Stimulated activated CD8-positive, alpha-beta memory T cell treated with anti-CD3 and anti-CD28 coated beads, Interleukin-7, amount 100 ng/mL, for 48 hours (primary cell): Measurements from ENCODE around the gene MATCAP1.

Source experiments
- DNase-seq, 2 donors: peaks; one replicate each; pipeline ENCODE4 v3.0.0-alpha.2; 2020; ENCODE audit warnings: low read depth in 1 of 2; ENCODE audit errors: extremely low read depth in 1 of 2

The MATCAP1 gene

GRCh38 chr16:67158637-67159600 lies 24.8 kb downstream of the MATCAP1 start:
- DNase-seq = peak; percentile 61 to 83

GRCh38 chr16:67157892-67158635 lies 25.7 kb downstream of the MATCAP1 start:
- DNase-seq = no peak

GRCh38 chr16:67157106-67157748 lies 26.5 kb downstream of the MATCAP1 start:
- DNase-seq = no peak

GRCh38 chr16:67156143-67156844 lies 27.5 kb downstream of the MATCAP1 start:
- no peak for DNase-seq

DNA sequence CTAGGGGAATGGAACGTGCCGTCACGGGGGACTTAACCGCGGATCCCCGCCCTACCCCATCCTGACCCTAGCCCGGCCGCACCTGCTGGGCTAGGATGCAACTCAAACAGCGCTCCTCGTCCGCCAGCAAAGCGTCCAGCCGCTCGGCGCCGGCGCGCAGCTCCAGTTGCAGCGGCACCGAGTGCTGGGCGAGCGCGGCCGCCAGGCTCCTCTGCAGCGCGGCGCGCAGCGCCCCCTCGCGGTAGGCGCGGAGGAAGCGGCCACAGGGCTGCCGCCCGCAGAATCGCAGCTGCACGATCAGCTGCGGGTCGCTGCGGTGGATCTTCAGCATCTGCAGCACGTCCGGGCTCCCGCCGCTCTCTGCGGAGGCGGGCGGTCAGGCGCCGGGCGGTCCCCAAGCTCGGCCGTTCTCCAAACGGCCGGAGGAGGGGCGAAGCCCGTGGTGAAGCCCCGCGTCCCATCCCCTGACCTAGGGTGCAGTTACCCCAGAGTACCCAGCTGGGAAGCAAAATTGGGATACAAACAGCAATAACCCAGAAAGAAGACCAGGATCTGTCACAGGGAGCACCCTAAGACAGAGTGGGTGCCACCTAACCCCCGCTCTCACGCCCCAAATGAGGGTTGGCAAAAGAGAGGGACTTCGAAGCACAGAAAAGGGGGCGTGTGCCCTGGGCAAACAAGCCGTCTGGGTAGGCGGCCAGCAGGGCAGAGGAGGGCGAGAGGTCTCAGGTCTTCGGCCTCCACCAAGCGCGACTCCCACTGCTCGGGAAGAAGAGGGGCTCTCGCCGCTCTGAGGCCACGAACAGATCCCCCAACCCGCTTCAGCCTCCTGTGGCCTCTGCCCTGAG lies 28.2 kb downstream of the MATCAP1 start:
- peak; percentile 58 to 61 for DNase-seq

- no peak for DNase-seq
These were observed 29.0 kb downstream of the MATCAP1 start for GRCh38 chr16:67154578-67155294.

GRCh38 chr16:67151431-67152097 lies 32.2 kb downstream of the MATCAP1 start:
- no peak for DNase-seq

- DNase-seq = no peak
These were observed 32.8 kb downstream of the MATCAP1 start, which contains the start of gene B3GNT9 for GRCh38 chr16:67150833-67151396. TSS of gene B3GNT9 (minus strand) at chr16:67150998. CDS start at chr16:67150485, 513 bp downstream.

- no peak for DNase-seq
These were observed 33.5 kb downstream of the MATCAP1 start for GRCh38 chr16:67150047-67150832.

GRCh38 chr16:67149276-67150046 lies 34.3 kb downstream of the MATCAP1 start:
- DNase-seq = no peak

- DNase-seq = no peak
These were observed 35.0 kb downstream of the MATCAP1 start for GRCh38 chr16:67148656-67149275.

DNA sequence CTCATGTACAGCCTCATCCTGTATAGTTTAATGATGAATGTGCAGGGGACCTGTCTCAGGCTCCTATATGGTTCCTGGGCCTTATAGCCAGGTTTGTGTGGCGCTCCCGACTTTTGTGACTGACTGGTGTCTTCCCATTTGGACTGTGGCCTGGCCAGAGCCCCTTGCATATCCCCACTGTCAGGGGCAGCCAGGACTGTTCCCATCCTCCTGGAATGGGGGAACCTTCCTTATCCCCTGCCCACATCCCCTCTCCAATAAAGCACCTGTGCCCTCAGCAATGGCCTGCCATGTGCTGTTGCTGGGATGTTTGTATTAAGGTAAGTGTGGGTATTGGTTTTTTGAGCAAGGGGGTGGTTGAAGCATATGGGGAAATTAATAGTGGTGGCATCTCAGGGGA lies 35.5 kb downstream of the MATCAP1 start:
- no peak for DNase-seq

- DNase-seq = no peak
These were observed 36.2 kb downstream of the MATCAP1 start for GRCh38 chr16:67147437-67148140.

DNA sequence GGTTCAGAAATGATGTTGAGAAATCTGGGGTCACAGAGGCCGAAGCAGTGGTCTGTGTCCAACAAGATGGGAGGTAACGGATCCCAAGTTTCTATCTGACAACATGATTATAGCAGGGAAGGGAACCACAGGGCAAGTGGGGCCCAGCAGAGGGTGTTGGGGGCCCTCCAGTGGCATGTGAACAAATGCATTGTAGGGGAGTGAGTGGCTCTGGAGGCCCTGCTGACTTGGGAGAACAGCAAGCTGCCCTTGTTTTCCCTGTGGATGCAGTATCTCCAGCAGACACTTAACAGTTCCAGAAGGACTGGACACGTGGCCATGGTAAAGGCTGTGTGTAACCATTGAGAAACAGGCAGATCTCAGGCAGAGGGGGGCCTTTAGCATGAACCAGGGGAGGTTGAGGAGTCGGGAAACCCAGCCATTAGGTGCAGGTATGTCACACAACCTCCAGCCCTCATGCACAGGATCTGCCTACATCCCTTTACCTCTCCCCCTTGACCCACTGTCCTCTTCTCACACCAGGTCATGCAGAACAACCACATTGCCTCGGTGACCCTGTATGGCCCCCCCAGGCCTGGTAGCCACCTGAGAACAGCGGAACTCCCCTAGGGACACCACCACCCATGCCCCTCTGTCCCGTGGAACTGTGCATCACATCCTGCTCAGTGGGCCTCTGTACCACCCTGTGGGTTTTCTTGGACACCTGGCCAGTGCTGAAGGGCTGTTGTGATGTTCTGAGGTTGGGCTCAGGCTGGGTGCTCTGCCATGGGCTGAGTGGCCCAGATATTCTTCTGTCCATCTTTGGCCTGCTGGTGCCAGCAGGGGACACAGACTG lies 37.0 kb downstream of the MATCAP1 start:
- no peak for DNase-seq

- no peak for DNase-seq
These were observed 38.0 kb downstream of the MATCAP1 start for GRCh38 chr16:67145746-67146145.
